Femur (tissue), 1 donor: ENCODE results near the gene RPTOR.

Experiments used
- DNase-seq: peaks from one replicate; pipeline ENCODE4 v3.0.0-alpha.2; 2017

The RPTOR gene

DNA sequence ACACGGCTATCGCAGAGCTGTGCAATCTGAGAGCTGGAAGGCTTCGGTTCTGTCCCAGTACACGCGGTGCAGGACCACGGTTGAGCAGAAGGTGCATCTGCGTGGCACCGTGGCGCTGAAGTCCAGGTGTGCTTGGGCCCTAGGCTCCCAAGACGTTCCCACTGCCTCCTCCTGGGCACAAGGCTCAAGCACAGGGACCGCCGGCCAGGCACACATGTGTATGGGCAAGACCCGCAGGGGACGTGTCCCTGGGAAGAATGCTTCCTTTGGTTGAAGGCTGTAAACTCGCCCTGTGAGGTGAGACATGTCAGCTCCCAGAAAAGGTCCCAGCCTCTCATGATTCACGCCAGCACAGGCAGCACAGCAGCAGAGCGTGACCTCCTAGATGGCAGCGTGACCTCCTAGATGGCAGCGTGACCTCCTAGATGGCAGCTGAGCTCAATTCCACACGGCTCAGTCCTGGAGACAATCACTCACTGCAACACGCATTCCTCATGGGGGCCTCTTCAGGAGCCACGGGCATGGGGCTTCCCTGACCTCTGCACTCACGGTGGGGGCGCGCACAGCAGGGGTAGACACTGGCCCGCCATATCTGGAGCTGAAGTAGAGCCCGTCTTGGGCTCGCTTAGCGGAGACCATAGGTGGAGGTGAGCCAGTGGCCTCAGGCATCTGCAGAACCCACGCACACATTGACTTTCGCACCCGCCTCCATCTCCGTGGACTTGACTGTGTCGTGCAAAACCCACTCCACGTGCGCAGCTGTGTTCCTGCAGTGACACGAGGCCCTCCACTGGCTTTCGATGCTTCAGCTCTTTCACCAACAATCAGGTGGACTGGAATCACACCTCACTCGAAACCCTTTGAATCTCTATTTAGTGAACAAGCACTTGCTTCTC lies 362.0 kb downstream of the RPTOR start:
- no peak for DNase-seq

DNA sequence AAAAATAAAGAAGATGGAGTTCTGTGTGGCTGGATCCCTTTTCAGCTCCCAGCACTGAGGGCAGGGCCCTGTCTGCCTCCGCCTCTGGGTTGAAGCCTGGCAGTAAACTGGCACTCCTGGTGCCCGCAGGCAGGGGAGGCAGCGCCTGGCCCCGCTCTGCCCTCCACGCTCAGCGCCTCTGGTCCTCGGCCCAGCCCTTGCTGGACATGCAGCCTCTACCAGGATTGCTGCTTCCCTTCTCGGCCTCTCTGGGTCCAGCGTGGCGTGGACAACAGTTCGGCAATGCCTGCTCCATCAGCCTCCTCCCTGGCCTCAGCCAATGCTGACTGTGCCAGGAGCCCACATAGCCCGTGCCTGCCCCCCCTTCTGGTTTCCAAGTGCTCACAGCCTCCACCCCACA lies 362.6 kb downstream of the RPTOR start:
- no peak for DNase-seq

DNA sequence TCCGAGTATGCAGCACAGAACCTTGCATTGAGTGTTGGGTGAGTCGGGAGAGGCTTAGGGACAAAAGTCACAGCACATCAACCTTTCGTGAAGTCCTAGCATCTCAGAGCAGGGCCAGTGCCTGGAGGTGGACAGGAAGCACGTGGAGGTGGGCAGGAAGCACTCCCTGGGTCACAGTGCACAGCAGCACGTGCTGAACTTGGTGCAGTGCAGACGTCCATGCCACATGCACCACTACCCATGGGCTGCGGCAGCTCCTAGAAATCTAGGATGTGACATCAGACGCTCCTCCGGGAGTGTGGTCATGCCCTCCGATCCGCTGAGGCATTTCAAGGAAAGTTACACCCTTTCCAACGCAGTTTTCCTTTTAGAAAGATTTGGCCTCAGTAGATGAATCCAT lies 363.6 kb downstream of the RPTOR start:
- no peak for DNase-seq

DNA sequence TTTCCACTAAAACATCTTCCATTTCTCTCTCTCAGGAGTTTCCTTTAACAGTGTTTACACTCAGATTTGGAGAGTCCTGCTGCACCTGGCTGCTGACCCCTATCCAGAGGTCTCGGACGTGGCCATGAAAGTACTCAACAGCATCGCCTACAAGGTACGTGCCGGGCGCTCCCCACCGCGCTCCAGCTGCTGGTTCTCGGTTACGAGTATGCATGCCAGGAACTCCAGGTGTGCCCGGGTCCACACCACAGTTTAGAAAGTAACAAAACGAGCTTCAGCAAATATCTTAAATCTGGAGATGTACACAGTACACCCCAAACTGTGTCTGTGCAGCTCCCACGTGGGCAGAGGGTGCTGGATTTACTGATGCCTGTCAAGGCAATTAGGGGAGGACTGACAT lies 364.1 kb downstream of the RPTOR start:
- no peak for DNase-seq

DNA sequence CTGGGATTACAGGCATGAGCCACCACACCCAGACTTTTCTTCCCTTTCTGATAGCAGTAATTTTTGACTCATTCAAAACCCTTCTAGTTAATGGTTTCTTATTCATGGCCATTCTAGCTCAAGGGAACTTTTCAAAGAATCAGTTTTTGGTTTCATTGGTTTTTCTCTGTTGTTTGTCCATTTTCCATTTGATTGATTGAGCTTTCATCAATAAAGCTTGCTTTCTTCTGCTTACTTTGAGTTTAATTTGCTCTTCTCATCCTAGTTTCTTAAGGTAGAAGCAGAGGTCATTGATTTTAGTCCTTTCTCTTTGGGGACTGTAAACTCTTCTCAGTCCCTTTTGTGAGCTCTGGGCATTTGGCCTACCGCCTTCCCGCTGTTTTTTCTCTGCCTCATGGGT lies 365.0 kb downstream of the RPTOR start:
- no peak for DNase-seq

DNA sequence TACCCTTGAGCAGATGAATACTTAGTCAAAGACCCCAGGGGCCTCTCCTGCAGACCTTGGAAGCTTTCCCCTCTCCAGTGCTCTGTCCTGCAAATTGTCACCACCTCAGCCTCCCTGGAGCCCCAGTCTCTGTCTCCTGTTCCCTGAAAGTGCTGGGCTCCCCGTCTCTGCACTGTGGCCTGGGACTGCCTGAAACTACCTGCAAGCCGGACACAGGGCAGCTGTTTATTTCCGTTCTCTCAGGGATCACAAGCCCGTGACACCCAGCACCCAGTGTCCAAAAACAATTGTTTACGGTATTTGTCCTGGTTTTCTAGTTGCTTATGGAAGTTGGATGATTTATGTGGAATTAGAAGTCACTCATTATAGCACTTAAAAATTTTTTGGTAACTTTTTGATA lies 365.4 kb downstream of the RPTOR start:
- DNase-seq = no peak

DNA sequence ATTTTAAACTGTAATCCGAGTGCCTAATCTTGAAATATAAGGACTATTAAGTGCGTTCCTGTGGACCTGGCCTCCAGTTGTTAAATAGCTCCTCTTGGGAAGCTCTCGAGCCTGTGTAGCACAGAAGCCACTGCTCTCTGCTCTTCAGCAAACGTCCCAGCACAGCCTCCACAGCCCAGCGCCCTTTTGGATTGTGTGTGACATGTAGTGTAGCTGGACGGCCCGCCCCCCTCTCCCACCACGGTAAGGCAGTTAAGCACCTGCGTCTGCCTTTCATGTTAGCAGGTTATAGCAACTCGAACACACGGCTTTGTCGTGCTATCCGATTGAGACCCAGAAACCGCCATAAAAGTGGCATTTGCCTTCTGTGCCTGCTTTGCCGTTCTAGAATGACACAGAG lies 367.8 kb downstream of the RPTOR start:
- DNase-seq = no peak

DNA sequence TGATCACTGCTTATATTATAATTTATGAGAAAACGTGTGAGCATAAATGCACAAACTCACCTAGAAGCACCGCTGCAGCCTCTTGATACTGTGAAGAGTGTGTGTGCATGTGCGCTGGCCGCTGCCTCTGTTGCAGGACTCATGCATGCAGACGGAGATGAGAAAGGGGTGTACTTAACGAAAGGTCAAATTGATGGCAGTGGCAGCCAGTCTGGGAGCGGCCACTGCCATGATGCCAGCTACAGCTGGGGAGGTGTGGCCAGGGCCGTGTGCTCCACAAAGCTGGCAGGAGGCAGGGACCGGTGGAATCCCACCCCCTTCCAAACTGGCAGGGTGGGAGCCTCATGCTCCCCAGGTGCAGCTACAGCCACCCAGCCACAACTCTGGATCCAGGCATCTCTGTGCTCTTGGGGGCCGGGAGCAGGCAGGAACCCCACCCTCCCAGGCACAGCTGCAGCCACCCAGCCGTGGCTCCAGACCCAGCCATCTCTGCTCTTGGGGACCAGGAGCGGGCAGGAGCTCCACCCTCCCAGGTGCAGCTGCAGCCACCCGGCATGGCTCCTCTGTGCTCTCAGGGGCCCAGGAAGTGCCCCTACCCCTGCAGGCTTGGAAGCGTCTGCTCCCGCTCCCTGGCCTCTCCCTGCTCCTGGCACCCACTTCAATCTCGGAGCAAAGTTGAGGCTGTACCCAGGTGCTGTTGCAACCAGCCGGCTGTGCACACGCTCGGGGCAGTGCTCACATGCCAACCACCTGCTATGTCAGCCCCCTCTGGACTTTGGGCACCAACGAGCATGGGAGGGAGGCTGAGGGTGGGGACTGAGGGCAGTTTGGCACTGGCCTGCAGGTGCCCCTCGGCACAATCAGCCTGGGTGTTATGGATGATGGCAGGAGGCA lies 369.5 kb downstream of the RPTOR start:
- DNase-seq = peak; percentile 32

DNA sequence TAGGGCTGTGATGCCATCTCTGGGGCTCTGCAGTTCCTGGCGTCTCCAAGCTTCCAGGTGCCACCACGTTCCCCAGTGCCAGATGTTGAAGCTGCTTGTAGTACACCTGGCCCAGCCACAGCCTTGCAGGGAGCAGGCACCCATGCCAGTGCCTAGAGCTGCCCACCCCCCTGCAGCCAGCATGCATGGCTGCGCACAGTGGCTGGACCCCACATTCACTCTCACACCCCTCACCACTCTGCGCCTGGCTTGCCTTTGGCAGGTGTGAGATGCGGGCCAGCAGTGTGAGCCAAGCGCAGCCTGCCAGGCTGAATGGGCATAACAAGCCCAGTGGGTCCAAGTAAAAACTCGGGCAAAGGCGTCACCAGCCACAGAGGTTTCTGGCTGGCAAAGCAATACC lies 371.6 kb downstream of the RPTOR start:
- DNase-seq = no peak

DNA sequence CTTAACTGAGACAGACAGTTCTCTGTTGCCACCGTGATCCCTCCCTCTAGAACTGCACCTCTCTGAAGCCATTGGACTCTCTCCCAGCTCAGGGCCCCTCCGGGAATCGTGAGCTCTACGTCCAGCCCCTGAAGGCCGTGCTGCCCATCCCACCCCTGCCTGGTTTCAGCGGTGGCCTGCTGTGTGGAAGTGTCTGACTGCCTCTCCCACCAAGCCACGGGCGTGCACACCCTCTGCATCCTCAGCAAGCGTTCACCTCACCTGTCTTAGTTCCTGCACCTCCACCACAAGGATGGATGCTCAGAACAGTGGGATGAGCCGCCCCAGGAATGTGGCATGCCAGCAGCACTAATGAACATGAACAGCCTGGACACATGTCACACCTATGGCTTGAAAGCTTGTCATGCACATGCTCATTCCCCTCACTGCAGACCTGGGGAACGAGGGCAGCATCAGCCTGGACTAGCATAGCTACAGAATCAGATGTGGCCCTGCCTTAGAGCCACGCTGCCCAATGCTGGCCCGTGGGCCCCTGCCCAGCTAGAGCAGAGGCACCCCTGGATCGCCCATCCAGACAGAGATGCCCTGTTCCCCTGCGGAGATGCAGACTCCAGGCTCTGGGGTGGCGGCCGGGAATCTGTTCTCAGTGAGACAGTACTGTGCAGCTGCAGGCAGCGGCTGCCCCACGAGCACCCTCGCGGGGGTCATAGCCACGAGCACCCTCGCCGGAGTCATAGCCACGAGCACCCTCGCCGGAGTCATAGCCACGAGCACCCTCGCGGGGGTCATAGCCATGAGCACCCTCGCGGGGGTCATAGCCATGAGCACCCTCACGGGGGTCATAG lies 373.3 kb downstream of the RPTOR start:
- no peak for DNase-seq

DNA sequence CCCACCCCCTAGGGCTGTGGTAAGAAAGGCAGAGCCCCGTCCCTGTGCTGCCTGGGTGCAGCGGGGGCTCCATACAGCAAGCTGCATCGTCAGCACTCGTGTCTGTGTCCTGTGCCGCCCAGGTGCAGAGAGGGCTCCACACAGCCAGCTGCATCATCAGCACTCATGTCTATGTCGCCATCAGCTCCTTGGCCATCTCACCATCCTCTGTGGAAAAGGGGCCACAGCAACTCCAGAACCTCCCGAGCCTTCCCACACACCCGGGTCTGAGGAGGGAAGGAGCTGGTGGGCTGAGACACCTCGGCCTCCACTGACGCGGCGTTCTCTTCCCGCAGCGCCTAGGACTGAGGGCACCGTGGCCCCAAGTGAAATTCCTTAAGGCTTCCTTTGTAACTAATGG lies 374.1 kb downstream of the RPTOR start:
- DNase-seq = no peak

DNA sequence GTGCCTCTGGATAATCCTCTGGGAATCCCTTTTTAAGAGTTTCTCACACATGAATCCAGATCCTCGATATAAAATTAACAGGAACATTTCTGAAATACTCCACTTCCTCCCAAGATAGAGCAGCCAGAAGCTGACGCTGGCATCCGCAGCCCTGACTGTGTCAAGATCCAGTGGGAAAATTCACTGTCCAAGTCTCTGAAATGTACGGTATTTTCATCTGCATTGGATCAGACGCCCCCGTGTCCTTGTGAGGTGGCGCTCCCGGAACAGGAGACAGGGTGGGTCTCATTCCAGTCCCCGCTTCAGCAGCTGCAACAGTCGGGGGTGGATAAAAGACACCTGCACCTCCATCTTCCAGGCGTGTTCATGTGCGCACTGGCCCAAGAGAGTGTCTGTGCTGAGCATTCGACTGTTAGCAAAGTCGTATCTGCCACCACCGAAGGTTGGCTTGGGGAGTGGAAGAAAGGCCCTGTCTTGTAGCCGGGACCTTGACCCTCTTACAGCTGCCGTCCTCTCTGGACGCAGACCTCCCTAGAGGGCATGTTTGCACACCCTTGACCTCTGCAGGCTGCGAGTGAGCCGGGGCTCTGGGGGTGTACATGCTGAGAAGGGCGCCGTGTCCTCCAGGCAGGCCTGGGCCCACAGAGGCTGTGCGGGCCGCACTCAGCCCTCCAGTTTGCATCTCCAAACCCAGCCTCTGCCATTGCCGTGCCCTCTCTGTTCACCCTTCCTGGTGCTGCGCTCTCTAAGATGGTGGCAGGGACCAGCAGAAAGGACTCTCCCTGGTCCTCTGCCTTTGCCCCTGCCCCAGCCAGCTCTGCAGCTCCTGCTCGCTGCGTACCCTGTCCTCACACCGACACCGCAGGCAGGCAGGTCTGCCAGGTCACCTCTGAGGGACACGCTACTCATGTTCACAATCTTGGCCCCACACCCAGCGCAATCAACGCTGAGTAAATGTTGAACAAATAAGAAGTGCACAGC lies 375.0 kb downstream of the RPTOR start:
- peak; percentile 11 for DNase-seq

DNA sequence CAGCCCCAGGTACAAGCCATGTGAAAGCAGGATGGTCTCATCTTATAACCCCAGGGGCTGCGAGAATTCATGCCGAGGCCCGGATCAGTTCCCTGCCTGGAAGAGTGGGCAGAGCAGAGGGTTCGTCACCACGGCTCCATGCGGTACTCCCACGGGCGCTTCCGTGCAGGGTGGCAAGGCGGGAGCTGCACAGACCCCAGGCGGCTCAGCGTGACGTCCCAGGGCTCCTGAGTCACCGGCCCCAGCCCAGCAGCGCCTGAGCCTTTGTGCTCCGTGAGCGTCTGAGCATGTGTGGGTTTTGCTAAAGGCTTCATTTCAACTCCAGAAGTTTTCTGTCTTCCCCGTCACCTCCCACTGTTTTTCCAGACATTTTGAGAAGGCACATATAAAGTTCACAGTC lies 375.8 kb downstream of the RPTOR start:
- peak; percentile 39 for DNase-seq

DNA sequence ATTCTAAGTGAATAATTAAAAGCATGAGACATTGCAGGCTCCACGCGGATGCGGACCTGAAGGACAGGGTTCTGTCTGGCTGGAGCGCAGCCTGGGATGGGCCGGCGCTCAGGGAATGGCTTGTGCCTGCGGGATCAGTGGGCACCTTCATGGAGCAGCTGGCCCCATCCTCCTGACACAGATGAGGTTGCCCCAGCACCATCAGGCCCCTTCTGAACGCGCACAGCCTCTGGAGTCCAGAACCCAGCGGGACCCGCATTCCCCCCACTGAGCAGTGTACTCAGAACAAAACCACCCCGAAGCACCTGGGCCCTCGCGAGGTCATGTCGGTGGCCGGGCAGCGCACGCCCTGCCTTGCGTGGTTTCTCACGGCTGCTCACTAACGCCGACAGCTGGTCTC lies 376.5 kb downstream of the RPTOR start:
- no peak for DNase-seq

DNA sequence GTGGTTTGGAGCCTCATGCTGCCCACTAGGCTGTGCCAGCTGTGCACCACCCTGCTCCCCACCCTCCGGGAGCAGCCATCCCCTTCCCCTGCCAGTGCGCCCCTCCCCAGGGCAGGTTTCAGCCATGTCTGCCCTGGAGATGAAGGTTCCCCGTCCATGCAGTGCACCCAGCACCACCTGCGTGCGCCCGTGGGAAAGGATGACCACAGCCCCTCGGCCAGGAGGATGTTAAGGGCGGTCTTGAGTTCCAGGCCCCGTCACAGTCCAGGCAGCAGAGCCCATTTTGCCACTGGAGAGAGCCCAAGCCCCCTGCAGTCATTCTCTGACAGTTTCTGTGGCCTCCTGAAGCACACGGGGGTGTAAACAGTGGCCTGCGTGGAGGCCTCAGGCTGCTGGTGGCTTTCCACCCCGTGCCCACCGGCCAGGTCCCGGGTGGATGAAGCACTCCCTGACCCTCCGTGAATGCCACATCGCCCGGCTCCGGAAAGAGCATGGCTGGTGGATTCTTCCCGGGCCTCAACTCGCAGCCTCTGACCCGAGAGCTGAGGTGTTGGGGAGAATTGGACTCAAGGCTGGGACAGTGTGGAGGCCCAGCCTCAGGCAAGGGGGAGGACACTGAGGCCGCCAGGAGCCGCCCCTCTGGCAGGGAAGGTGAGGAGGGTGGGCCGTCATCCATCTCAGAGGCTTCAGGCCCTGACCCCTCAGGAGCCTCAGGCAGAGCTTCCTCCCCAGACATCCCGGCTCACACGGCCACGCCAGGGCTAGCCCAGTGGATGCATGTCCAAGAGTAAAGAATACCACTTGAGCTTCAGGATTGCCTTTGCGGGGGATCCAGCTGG lies 377.3 kb downstream of the RPTOR start:
- no peak for DNase-seq

DNA sequence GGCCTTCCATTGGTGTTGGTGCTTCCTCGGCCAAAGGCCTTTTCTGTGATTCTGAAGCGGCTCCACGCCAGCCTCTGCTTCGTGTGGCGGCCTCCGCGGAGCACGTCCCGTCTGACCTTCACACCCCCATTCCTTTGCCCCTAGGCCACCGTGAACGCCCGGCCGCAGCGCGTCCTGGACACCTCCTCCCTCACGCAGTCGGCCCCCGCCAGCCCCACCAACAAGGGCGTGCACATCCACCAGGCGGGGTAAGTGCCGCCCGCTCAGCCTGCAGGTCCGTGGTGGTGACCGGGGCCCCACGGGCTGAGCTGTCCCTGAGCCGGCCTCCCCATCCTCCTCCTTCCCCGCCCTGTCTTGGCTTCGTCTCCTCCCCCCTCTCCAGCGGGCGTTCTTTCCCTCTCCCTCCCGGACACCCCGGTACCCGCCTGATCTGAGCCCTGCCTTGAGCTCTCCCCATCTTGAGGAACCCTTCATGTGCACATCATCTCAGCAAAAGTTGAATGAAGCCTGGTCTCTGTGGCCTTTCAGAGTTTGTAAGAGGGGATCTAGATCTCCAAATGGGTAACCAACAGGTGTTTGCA lies 378.0 kb downstream of the RPTOR start:
- no peak for DNase-seq

DNA sequence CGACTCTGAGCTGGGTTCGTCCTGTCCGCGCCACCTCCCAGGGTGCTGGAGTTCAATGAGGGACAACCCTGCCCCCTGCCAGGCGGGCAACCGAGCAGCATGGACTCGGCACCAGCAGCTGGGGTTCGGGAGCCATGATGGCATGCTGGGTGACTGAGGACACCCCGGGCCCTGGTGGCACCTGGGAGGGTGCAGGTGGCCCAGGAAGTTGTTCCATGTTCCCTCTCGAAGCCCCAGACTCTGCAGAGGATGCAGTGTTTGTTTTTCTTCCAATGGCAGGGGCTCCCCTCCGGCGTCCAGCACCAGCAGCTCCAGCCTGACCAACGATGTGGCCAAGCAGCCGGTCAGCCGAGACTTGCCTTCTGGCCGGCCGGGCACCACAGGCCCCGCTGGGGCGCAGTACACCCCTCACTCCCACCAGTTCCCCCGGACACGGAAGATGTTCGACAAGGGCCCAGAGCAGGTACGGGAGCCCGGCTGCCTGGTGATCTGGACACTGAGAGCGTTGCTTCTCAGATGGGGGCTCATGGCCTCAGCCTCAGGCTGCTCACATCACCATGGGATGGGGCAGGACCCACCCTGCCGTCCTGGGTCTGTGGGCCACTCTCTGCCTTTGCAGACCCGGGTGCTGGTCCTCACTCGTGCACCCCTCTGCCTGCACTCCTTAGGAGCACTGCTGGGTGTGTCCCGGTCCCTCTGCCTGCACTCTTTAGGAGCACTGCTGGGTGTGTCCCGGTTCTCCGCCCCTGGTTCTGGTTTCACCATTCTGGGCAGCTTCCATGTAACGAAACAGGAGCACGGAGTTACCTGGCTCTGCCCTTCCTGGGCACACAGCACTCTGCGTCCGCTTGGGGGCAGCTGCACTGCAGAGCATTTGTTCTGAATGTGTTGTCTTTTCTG lies 378.8 kb downstream of the RPTOR start:
- DNase-seq = no peak

DNA sequence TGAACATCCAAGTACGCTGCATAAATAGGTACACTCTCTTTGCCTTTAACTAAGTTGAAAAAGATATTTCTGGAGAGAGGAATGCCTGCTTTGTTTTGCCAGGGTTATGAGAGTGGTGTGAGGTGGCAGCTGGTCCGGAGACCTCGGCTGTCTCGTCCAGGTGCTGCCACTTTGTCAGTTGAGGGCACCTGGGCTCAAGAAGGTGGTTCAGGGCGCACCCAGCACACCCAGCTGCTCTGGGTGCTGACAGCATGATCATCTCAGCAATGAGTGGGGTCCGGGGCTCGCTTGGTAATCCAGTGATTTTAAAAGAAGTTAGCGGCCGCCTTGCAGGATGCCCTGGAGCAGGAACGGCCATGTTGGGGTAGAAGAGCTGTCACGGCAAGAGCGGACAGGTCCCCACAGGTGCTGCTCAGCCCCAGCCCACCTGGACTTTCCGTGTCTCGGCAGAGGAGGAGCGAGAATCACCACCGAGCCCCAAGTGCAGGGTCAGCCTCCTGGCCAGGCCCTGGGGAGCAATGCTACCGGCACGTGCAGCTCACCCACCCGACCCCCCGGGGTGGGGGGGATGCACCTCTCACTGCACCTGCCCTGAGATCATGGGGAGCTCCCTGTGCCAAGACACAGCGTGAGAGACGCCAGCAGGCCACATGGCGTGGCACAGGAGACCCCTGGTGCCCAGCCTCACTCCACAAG lies 379.6 kb downstream of the RPTOR start:
- no peak for DNase-seq
